HG02571 (cell line): ENCODE data around the gene MCAT.

Experiments
- ATAC-seq: cut with Tn5 transposase; IDR thresholded peaks from one replicate; pipeline ENCODE4 v1.9.1; 2021; ENCODE audit warnings: mild to moderate bottlenecking, moderate library complexity; ENCODE audit not compliant: unreplicated experiment

The MCAT gene, protein sequence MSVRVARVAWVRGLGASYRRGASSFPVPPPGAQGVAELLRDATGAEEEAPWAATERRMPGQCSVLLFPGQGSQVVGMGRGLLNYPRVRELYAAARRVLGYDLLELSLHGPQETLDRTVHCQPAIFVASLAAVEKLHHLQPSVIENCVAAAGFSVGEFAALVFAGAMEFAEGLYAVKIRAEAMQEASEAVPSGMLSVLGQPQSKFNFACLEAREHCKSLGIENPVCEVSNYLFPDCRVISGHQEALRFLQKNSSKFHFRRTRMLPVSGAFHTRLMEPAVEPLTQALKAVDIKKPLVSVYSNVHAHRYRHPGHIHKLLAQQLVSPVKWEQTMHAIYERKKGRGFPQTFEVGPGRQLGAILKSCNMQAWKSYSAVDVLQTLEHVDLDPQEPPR

DNA sequence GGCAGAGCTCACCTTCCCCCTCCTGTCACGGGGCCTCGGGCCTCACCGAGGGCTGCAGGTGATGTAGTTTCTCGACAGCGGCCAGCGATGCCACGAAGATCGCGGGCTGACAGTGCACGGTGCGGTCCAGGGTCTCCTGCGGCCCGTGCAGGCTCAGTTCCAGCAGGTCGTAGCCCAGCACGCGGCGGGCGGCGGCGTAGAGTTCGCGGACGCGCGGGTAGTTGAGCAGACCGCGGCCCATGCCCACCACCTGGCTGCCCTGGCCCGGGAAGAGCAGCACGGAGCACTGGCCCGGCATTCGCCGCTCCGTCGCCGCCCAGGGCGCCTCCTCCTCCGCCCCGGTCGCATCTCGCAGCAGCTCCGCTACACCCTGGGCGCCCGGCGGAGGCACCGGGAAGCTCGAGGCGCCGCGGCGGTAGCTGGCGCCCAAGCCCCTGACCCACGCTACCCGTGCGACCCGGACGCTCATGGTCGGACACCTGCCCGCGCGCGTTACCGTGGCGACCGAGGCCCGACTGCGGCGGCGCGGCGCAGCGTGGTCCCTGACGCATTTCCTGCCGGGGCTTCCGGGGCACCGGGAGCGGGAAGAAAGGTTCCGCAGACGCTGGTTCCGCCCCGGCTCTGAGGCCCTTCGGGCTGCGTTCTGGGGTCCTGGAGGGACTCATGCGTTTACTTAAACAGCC is at the start of gene MCAT:
Gene MCAT (minus strand): TSS at position 519 of the 683 bp plus-strand sequence. CDS start 50 bp downstream, at position 469.
- ATAC-seq, result peak; percentile 83

DNA sequence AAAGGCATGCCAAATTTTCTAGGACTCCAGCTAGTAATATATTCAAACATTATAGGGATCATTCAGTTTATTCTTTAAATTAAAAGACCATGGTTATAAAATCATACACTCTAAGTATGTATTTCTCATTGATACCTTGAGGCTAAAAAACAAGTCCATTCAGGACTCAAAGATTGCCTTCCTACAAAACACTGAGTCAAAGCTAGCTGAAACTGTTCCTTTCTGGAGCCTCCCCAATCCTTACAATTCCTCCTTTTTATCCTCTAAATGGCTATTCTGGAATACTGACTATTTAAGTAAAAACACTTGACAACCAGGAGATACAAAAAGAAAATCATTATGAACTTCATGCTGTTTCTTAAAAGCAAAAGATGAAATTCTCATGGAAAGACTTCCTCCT is 48.6 kb upstream of the MCAT start:
- no peak for ATAC-seq

DNA sequence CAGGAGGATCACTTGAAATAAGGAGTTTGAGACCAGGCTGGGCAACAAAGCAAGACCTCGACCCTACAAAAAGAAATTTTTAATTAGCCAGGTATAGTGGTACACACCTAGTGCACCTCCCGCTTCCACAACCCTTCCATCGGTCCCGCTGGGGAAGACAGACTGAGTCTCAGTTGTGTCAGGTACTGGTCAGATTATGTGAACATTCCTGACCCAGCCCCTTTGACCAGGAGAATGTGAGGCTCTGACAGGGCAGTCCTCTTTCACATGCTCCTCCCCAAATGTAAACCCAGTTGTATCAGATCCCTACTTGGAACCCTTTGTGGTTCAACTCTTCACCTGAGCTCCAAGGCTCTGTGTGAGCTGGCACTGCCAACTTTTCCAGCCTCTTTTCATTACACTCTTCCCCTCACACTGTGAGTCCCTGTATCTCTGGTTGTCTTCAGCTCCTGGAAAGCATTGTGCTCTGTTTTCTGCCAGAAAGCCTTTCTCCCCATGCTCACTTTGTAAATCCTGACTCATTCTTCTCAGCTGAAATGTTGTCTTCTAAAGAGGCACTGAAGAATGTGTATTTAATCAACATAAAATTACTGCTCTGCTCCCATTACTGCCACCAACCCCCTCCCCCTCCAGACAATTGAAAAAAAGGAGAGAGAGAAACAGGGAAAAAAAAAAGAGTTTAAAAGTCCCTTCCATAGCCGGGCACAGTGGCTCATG is 45.8 kb upstream of the MCAT start:
- no peak for ATAC-seq

DNA sequence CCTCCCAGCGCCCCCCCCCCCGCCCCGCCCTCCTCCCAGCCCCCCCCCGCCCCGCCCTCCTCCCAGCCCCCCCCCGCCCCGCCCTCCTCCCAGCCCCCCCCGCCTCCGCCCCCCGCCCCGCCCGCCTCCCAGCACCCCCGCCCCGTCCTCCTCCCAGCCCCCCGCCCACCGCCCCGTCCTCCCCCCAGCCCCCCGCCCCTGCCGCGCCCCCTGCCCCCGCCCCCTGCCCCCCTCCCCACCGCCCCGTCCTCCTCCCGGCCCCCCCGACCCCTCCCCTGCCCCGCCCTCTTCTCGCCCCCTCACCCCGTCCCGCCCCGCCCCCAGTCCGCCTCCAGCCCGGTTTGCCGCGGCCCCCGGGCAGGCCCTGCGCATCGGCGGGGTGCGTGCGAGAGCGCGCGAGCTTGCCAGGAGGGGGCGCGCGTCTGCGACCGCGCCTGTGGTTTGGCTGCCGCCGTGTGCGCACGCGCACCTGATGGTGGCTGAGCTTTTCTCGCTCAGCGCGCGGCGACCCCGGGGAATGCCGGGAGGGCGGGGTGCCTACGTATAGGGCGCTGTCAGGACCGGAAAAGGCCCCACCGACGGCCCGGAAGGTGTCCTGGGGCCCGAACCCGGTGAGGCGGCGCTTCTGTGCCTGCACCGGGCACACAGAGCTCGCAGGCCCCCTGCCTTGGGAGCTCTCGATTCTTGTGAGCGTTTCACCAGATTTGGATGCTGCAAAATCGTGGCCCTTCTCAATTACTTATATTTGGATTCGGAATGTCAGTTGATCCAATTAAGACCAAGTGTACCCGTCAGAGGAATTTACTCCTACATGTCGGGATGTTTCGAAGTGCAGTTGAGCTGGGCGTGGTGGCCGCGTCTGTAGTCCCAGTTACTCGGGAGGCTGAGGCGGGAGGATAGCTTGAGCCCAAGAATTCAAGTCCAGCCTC is 44.2 kb upstream of the MCAT start:
- peak; percentile 75 for ATAC-seq

DNA sequence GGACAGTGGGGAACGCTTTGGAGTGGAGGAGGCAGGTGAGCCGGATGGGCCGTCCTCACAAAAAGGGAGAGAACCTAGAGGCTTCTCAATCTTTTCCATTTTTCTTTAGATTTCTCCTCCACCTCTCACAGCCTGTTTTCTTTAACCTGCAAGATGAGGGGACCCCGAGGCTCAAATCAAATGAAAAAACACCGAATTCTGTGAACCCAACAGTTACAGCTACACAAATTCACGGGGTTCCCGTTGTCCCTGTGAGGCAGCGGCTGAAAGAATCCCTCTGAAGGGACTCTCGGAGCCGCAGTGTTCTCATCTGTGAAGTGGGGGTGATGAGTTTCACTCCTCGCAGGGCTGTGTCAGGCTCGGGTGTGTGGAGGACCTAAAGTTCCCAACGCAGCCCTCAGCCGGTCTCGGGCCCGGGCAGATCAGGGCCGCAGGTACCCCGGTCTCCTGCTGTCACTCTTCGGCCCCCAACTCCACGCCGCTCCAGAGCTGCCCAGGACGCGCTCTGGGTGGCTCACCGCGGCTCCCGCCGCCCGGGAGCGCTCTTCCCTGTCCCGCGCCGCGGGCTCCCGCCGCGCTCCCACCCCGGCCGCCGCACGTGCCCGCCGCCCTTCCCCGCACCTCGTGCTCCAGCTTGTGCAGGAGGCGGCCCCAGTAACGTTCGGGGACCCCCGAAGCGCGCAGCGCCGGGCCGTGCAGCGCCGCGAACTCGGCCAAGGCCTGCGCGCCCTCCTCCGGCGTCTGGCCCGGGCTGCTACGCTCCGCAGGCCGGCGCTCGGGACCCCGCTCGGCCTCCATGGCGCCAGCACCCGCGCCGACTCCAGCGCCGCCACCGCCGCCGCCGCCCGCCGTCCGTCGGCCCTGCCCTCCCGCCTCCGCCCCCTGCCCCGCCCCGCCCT is 43.3 kb upstream of the MCAT start, which contains the start of gene TTLL12:
Gene TTLL12 (minus strand): TSS at position 863 of the 899 bp plus-strand sequence. CDS start 65 bp downstream, at position 798.
- peak; percentile 40 for ATAC-seq

DNA sequence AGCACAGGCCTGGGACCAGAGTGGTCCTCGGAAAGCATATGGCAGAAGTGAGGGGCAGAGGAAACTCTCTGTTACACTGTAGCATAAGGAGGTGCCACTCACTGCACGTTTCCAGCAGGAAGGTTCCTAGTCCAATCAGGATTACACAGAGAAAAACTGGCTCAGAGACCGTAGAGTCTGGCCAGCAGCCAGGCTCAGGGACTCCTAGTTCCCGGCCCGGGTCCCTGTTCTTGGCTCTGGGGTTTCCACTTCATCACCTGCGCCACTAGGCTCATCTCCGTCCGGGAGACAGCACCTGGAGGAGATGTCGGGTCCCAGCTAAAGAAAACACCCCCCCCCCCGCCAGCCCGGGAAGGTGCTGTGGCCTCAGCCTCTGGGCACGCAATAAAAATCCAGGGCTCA is 42.7 kb upstream of the MCAT start:
- no peak for ATAC-seq

DNA sequence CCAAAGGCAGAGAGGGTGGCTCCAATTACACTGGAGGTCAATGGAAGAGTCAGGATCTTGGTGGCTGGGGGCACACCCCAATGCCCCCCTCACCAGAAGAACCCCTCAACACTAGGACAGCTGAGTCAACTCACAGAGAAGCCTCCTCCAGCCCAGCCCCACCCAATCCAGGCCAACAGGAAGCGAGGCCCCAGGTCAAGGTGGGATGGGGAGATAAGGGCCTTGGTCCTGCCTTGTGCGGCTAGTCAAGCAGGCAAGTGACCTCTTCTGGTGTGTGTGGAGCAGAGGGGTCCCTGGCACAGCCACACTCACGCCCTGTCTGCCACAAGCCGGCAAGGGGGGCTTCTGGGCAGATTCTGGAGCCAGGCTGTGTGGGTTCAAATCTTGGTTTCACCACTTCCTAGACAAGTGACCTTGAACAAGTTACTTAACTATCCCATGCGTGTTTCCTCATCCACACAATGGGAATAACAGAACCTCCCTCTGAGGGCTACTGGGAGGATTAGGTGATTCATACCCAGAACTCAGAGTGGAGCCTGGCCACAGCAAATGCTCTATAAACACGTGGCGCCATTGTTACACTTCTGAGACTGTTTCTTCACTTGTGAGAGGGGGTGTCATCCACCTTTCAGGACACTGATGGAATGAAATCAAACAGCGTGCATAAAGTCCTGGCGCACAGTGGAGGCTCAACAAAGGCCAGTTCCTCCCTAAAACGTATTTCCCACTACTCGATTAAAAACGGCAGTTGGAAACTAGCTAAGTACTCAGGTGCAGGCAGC is 40.5 kb upstream of the MCAT start:
- ATAC-seq, result no peak

DNA sequence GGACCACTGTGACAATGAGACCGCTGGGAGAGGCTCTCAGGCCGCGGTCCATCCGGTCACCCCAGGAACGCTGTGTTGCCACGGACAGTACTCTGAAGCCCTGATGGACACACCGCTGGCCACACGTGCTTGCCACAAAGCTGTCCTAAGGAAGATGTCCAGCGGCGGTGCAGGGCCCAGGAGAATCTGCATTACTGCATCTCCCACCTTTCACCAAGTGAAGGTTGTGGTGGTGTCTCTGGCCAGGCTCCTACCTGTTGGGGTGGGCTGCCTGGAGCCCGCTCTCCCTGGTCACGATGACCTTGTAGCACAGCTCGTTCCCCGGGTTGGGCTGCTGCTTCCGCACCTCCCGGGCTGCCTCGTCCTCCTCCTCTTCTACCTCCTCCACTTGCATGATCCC is 39.5 kb upstream of the MCAT start:
- ATAC-seq, result no peak

DNA sequence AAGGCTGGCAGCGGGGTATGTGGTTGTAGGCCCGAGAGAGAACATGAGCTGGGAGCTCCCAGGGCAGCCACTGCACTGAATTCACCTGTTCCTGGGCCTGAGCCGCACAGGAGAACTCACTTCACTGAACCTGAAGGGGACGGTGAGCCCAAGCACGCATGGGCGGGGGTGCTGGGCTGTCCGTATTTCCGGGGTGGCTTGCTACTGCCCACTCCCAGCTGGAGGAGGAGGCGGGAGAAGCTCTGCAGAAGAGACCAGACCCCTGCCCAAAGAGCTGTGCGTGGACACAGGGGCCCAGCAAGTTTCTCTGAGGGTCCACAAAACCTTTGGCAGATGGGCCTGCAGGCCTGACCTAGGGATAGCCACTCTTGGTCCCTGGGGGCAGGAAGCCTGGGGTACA is 38.9 kb upstream of the MCAT start:
- no peak for ATAC-seq

DNA sequence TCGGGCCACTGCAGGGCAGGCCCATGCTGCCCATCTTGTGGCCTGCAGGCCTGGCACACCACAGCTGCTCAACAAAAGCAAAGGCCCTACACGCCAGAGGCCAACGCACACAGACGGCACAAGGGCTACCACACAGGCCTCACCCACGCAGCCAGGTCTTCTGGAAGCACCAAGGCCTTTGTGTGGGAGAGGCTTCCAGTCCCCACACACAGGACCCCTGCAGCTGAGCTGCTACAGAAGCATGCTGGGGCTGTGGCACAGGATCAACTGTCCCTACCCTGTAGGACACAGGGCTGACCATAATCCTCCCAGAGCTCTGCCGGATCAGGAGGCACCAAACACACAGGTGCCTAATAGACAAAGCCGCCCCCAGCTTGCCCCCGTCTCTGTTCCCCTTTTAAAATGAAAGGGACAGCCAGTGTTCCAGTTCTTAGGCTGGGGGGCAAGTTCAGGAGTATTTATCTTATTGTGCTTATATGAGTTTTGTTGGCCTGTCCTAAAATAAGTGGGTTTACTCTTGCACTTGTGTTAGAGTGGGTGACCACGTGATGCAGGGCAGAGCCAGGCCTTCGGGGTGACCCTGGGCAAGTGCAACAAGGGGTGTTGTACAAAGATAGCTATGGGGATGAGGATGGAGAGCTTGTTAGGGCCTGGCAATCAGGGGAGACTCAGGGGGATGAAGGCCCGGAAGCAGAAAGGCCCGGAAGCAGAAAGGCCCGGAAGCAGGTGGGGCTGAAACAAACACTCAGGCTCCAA is 38.3 kb upstream of the MCAT start:
- no peak for ATAC-seq

DNA sequence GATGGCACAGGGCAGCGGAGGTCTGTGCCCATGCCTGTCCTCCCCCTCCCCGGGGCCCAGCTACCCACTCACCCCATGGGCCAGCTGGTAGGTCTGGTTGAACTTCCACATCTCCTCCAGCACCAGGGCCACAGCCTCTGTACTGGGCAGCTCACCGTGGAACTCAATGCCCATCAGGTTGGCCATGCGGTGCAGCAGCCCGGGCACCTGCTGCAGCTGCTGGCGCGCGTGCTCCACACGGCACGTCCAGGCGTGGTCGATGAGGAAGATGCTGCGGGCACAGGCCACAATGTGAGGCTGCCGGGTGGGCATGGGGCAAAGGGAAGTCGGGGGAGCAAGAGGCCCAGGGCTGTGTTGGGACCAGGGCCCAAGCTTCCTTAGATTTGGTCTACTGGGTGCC is 37.5 kb upstream of the MCAT start:
- no peak for ATAC-seq

DNA sequence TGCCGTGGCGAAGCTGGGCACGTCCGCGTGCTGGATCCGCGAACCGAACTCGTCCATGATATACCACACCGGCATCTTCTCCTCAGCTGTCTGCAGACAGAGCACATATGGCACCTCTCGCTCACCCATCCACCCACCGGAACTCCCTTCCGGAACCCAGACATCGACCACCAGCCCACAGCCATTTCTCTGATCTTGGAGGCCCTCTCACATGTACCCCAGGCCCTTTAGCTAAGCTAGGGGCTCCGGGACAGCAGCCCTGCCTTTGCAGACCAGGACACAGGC is 36.7 kb upstream of the MCAT start:
- no peak for ATAC-seq

DNA sequence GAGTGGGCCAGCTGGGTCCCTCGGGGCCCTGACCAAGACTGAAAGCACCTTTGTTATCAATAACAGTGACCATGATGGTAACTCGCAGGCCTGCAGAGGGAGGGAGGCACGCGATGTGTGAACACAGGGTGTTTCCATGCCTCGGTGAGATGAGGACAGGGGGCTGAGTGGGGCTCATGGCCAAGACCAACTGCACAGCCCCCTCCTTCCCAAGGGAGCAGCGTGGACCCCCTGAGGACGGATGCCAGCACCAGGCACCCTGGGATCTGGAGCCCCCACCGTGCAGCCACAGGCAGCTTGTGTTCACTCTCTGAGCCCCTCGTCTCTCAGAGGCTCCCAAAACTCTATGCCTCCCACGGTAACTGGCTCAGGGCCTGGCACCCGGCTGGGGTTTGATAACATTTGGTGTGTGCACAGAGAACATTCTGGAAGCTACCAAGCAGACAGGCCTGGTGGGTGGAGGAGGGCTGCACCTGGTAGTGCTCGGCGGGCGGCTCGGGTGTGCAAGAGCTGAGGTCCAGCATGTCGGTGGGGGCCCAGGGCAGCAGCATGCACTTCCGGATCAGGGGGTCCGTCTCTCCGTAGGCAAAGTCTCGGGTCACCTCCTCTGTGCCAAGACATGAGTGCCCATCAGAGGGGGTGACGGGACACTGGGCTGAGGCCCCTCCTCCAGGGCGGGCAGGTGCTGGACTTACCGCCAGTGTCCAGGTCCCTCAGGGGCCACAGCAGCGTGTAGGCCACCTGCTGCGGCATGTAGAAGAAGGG is 36.1 kb upstream of the MCAT start:
- ATAC-seq, result no peak

DNA sequence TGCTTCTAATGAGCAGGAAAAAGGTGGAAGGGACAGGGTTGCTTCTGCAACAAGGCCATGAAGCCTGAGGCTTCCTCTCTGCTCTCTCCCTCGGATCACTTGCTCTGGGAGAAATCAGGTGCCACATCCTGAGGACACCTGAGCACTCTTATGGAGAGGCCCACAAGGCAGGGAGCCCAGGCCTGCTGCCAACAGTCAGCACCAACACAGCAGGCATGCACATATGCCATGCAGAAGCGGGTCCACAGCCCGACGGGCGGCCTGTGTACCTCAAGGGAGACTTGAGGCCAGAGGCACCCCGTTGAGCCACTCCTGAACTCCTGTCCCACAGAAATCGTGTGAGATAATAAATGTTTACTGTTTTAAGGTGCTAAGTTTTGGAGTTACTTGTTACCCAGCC is 34.3 kb upstream of the MCAT start:
- ATAC-seq, result no peak

DNA sequence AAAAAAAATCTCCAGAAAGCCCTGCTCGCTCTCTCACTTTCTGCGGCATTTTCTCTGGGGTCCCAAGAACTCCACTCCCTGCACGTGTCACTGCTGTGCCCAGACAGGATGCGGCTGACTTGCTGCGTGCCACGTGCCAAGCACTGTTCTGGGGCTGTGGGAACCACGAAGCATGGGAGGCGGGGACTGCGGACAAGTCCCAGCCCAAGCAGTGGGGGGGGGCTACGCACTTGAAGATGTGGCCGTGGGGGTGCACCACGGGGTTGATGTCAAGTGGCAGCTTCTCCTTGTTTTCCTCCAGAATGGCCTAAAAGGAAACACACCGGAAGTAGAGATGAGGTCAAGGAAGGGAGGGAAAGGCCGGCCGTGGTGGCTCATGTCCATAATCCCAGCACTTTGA is 32.9 kb upstream of the MCAT start:
- no peak for ATAC-seq

DNA sequence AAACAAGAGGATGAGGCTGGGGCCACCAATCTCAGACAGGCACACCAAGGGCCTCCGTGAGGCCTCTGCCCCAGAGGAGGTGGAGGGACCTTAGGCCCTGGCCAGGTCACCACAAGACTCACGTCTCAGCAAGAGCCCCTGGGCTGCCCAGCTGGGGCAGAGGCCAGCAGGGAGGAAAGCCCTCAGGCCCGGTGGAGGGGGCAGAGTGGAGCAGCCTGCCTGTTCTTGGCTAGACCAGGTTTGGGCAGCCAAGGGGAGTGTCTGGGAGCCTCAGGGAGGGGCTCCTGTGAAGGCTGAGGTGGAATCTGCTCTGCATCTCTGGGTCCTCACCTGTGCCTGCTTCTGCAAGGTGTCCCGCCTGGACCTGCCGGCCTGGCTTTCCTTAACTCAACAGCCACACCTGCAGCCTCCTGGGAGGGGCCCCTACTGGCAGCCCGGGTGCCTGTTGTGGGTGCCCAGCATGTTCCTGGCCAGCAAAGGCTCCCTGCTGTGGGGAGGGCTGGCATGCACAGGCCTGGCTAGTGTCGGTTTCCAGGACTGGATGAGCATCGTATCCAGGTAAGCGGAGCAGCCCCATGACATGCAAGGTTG is 31.8 kb upstream of the MCAT start:
- no peak for ATAC-seq
